Measurements from ENCODE around the gene PID1.
A peak's percentile ranks its signal among the peaks of the same experiment; 100 is the strongest.

PID1 gene

DNA sequence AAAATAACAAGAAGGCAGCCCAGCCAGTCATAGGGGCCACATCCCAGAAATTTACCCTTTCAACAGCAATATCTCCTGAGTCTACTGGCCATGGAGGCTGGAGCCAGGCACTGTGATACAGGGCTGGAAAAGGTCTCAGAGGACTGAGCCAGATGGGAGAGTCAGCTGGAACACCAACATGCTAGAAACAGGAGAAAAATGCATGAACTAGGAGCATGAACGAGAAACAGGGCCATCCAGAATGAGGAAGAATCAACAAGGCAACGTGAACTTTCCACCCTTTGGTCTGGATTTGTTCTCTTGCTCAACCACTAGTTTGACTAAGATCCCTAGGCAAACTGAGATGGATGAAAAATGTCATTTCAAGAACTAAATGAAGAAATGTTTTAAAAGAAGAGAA is 13.1 kb downstream of the PID1 start:
- no peak for DNase-seq

GRCh38 chr2:229256376-229256775 is 14.7 kb downstream of the PID1 start:
- DNase-seq = no peak

DNA sequence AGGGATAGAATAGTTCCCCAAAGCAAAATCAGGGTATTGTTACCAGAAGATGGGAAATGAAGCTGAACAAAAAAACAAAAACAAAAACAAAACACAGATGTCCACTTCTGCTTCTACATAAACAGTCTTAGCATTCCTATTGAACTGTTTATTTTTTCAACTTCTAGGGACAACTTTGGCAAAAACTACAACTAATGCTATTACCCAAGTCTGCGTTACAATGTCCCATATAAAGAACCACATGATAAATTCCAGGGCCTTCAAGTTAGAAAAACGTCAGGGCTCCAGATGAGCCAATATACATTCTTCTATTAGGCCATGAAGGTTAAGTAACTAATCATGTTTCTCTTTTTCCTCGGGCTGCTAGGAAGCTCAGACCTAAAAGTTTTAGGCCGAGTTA is 16.9 kb downstream of the PID1 start:
- no peak for DNase-seq

DNA sequence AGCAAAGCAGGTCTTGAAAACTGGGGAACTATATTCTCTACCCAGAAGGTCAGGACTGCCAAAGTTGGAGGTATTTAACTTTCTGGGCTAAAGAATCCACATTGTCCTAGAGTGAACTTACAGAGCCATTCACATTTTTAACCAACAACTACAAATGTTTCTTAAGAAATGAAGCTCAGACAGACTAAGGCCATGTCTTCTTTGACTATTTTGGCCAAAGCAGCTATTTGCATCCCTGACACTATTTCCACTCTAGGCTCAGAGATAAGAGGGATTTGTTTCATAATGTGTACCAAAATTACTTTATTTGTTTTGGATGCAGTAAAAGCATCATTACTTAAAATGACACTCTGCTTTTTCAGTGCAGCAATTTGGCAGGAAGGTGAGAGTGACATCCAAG is 18.1 kb downstream of the PID1 start:
- no peak for DNase-seq

- no peak for DNase-seq
Observed at GRCh38 chr2:229252280-229252679, 18.8 kb downstream of the PID1 start.

DNA sequence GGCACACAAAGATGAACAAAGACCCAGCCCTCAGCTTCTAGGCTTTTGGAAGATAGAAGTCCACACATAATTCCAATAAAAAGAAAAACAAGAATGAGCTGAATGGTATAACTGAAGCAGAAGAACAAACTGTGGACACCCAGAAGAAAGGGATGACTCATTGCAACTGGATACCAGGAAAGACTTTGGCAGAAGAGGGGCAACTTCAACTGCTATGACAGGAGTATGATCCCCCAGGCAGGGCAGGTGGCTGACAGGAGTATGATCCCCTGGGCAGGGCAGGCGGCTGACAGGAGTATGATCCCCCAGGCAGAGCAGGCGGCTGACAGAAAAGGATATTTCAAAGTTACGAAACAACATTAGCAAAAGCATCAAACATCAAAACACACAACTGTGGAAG is 21.6 kb downstream of the PID1 start:
- no peak for DNase-seq

GRCh38 chr2:229246334-229246733 is 24.8 kb downstream of the PID1 start:
- DNase-seq = no peak

DNA sequence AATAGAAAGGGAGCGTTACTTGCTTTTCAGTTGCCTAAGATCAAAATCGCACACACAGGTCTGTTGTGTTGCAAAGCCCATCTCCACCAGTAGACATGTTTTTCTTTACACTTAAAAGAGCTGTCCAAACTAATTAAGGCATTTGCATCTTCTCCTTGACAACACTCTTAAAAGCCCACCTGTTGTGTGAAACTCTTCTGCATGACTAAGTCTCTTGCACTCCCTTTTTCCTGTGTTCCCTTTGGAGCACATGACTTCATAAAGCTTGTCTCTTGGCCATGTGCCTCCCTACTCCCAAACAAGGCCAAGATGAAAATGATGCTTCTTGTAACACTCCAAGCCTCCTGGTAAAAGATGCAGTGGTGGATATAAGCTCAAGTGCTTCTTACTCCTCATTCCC is 26.1 kb downstream of the PID1 start:
- DNase-seq = no peak

GRCh38 chr2:229243890-229244560 is 27.1 kb downstream of the PID1 start:
- DNase-seq = no peak

DNA sequence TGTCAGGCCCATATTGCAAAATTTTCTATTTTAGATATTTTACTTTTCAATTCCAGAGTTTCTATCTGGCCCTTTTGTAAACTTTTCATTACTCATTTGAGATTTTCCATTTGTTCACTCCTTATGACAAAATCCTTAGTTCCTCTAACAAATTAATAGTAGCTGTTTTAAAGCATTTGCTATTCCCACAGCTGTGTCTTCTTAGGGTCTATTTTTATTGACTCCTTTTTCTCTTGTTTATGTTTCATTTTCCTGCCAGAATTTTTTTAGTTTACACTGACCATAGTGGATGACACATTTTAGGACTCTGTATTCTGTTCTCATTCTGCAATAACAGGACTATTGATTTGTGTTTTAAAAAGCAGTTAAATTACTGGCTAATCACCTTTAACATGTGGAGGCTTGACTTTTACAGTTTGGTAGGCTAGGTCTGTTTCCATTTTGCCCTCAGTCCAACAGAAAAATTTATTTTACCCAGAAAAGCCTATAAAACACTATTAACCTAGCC is 30.0 kb downstream of the PID1 start:
- DNase-seq = no peak

- no peak for DNase-seq
Observed at GRCh38 chr2:229239021-229239420, 32.1 kb downstream of the PID1 start.

DNA sequence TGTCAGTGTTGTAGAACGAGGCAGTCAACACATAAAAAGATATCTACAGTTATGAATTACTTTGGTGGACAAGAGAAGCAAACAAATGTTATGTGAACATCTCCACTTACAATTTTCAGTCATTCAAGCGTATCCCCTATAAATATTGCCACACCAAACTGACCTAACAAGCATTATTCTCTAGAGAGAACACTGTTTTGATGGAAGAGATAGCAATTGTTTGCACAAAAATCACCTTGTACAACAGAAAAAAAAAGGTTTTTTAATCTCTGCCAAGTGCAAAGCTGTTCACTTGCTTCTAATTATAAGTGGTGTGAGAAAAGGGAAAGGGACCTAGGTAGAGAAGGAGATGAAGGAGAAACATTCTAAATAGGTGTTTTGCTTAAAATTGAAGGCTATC is 33.8 kb downstream of the PID1 start:
- no peak for DNase-seq

GRCh38 chr2:229235131-229235914 is 35.8 kb downstream of the PID1 start:
- DNase-seq = peak; percentile 56

- no peak for DNase-seq
Observed at GRCh38 chr2:229231885-229232284, 39.2 kb downstream of the PID1 start.

DNA sequence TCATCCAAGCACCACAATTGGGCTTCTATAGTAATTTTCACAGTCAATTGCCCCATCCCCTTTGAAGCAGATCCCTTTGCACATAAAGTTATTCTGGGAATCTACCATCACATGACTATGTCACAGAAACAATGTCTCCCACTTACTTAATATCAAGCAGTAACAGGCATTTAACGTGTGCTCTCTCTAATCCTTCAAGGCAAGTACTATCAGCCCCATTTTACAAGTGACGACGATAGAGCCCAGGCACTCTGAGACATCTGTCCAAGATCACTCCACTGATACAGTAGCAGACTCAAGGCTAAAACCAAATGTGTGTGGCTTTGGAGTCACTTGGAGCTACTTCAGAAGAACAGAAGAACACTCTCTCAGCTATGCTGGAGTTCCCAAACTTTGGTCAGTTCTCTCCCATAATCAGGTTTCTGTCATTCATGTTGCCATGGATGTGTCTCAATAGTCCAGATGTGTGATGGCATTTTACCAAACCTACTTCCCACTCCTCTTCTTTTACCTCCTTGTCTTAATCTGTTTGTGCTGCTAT is 39.7 kb downstream of the PID1 start:
- no peak for DNase-seq

DNA sequence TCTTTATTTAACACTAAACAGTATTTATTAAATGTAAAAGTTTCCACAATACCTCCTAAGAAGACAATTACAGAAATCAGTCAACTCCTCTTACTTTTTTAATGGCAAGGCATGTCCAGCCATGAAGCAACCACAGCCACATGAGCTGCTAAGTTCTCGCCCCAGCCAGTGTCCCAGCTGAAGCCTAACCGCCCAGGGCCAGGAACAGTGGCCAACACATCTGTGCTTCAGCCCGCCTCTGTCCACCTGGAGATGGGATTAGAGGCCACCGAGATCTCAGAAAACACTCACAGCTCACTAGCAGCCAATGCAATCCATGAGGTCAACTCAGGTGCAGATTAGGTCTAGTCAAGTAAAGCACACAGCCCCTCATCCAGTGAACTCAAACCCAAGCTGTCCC is 40.2 kb downstream of the PID1 start:
- DNase-seq = no peak

DNA sequence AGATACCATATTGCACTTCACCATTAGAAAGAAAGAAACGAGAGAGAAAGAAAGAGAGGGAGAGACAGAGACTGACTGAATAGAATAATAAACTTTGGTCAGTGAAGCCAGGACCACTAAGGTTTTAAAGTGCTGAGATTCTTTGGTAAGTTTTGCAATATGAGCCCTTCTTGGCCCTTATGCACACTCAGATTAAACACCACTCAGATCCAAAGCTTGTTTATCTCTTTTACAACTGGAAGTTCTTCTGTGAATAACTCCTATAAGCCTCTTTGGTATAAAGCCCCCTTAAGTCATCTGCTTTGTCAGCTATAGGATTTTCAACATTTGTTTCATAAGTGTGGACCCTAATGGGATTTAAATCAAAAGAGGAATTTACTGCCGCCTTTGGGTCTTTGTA is 40.8 kb downstream of the PID1 start:
- no peak for DNase-seq

DNA sequence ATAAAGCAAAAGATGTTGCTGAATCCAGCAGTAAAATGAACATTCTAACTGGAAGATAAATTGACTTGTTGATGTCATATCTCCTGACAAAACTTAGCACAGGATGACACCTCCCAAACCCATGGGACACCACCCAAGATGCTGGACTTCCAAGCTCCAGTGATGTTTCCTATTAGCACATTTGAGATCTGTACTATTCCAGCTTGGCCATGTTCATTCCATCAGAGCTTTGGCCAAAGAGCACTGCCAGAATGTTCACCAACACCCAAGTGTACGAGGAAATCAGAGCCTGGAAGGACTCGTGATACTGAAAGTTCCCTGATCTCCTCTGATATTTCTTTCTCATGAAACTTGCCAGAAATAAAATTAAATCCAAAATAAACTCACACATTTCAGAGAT is 44.7 kb downstream of the PID1 start:
- DNase-seq = peak; percentile 47

- no peak for DNase-seq
Observed at GRCh38 chr2:229223107-229223506, 48.0 kb downstream of the PID1 start.

GRCh38 chr2:229221641-229222040 is 49.4 kb downstream of the PID1 start:
- DNase-seq = no peak

GRCh38 chr2:229220254-229220653 is 50.8 kb downstream of the PID1 start:
- no peak for DNase-seq

DNA sequence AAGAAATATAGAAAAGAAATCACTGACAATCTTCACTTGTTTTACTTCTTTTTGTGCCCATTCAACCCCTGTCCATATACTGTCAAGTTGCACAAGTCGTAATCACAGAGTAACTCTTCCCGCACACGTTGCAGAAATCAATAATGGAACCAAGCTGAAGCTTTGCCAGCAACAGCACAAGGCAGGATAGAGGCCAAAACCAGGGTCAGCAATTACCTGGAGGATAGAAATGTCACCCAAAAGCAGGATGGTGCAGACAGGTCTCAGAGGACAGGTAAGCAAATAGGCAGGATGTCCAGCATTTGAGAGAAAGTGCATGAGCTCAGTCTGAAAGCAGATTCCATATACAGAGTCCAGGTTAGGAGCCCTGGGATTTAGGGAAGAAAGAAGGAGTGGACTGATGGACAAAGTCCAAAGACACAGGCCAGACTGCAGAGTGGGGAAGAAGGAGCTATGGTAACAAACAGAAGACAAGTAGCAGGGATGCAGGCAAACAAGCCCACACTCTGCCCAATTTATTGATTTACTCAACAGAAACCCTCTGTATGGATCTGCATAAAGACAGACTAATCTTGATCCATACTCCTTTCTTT is 52.7 kb downstream of the PID1 start:
- no peak for DNase-seq

DNA sequence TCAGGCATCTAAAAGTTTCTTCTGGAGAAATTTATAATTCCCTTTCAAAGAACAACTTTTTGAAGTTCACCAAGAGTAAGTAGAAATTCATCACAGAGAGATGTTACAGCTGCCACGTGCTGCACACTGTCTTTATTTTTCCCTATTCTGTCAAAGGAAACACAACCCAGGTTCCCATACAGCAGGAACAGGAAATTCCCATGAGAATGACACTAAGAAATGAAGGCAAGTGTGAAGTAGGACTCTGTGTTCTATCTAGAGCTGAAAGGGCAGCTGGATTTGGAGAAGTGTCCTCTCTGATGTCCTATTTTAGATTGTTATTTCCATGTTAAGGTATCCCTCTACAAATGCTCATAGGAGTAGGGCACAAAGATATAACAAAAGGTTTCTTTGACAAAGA is 58.8 kb downstream of the PID1 start:
- DNase-seq = no peak

GRCh38 chr2:229210641-229211040 is 60.4 kb downstream of the PID1 start:
- no peak for DNase-seq

Data from right forelimb (tissue), 1 donor.